A172 (cell line): ENCODE data around the gene RBAK. TPM values are rescaled to one million over a fixed set of nuclear protein-coding genes. Genes with fewer than 3 reads are reported as not detected.

Experiments used
- total RNA-seq: library from RNA; depleted of rRNA; stranded (reverse); fragments of >200 nt; shearing (Covaris generic); gene quantifications from 2 replicates; pipeline ENCODE4 v1.2.3, GENCODE V29; 2014; rRNA removed

The RBAK gene
- total RNA-seq, 1 experiment from 2014 or later, result 14.2 TPM

Other genes starting within 250 kb of the RBAK start
- not detected in 2 replicates for gene PAPOLB, start 183.8 kb upstream of the RBAK start, total RNA-seq
- 1.9 and 5.1 TPM in 2 replicates for gene RADIL, start 162.1 kb upstream of the RBAK start, total RNA-seq
- not detected in 2 replicates for gene MMD2, start 86.7 kb upstream of the RBAK start, total RNA-seq
- gene WIPI2, start 144.4 kb downstream of the RBAK start, total RNA-seq, result 84.1 and 92.4 TPM in 2 replicates
- gene SLC29A4, start 237.1 kb downstream of the RBAK start, total RNA-seq, result 20.9 and 23.1 TPM in 2 replicates